ENCODE data around the gene APLF. TPM values are rescaled to one million over a fixed set of nuclear protein-coding genes. Genes with fewer than 3 reads are reported as not detected.

The APLF gene
- total RNA-seq, 1 donor from 2014 or later: 8.4 TPM

DNA sequence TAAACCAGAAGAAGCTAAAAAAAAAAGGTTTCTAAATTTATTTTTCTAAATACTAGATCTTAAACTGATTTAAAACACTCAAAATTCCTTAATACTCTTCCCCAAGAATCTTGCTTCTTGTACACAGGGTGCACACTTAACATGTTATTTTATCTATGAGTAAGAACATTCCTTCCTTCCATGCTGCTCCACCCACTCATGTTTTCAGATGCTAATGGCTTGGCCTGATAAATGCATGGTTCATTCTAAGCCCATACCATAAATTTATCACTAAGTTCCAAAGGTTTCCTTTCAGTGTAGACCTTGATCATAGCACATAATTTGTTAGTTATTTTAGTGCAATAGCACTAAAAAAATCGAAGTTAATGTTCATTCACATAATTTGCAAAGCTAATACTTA lies 8.4 kb upstream of the APLF start:
- Histone ChIP-seq H3K4me1 (ENCODE audit: control insufficient read depth in 3 of 3, insufficient read depth in 3 of 3, low read length in 3 of 3) (no peaks in the 10 kb centered on the region), H3K4me3 (ENCODE audit: low read length in 3 of 3) (no peak overlapping the region), H3K9me3 (ENCODE audit: control insufficient read depth in 3 of 3, low read length in 3 of 3) (no peaks in the 10 kb centered on the region), H3K36me3 (ENCODE audit: control insufficient read depth in 3 of 3, insufficient read depth in 3 of 3, low read length in 3 of 3) (no peaks in the 10 kb centered on the region), H3K27ac (ENCODE audit: low read depth, low read length) (no peak overlapping the region), H3K27me3 (ENCODE audit: control insufficient read depth in 3 of 3, insufficient read depth in 3 of 3, low read length in 3 of 3) (no peaks in the 10 kb centered on the region), H3K9ac (ENCODE audit: low read depth in 1 of 3, low read length in 3 of 3) (no peak overlapping the region)

DNA sequence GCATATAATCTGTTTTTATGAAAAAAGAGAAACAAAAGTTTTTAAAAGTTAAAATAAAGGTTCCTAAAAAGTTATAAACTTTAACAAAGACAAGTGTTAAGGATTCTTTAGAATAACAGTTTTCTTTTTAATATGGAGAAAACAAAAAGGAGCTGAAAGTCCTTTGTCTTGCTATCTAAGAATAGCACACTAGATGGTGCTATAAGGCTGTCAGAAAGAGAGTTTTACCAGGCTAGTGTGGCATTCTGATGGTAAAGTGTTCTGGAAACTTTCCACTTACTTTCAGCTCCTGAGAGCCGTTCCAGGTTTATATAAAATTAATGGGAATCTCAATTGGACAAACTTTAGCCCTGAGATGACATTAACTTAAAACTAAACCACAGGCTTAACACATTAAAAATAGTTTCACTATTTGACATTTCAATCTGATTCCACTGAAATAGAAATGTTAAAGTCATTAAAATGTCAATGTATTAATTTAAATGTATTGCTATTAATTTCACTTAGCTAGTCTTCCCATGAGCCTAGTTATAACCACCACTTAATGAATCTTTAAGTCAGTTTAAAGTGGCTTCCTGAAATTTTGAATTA lies 4.0 kb upstream of the APLF start:
- no peak overlapping the region for H3K9ac ChIP-seq (ENCODE audit: low read depth in 1 of 3, low read length in 3 of 3)
- H3K27me3 ChIP-seq (ENCODE audit: control insufficient read depth in 3 of 3, insufficient read depth in 3 of 3, low read length in 3 of 3): no peaks in the 10 kb centered on the region
- no peaks in the 10 kb centered on the region for H3K36me3 ChIP-seq (ENCODE audit: control insufficient read depth in 3 of 3, insufficient read depth in 3 of 3, low read length in 3 of 3)
- H3K27ac ChIP-seq (ENCODE audit: low read depth, low read length): no peak overlapping the region
- peaks cover 7 to 10% (median 9%) of the 10 kb centered on the region in 3 donors for H3K4me1 ChIP-seq (ENCODE audit: control insufficient read depth in 3 of 3, insufficient read depth in 3 of 3, low read length in 3 of 3)
- no peak overlapping the region for H3K4me3 ChIP-seq (ENCODE audit: low read length in 3 of 3)
- H3K9me3 ChIP-seq (ENCODE audit: control insufficient read depth in 3 of 3, low read length in 3 of 3): no peaks in the 10 kb centered on the region

DNA sequence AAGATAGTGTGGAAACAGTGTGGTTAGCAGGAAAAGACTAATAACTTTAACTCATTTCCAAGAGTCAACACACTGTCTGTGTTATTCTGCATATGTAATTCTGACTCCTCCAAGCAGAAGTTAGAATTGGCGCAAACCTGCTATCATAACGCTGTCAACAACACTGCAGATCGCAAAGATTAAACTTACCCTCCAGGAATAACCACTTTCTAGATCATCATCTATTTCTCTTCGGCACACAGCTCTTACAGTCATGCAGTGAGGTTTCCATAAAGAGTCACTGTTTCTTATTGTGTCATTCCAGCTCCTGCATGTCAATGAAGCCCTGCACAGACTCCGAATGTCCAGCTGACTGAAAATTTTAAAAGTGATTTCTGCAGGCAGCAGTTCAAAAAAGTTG lies 2.7 kb upstream of the APLF start:
- Histone ChIP-seq H3K4me1 (ENCODE audit: control insufficient read depth in 3 of 3, insufficient read depth in 3 of 3, low read length in 3 of 3) (peaks cover 9 to 16% (median 9%) of the 10 kb centered on the region in 3 donors), H3K36me3 (ENCODE audit: control insufficient read depth in 3 of 3, insufficient read depth in 3 of 3, low read length in 3 of 3) (no peaks in the 10 kb centered on the region)

DNA sequence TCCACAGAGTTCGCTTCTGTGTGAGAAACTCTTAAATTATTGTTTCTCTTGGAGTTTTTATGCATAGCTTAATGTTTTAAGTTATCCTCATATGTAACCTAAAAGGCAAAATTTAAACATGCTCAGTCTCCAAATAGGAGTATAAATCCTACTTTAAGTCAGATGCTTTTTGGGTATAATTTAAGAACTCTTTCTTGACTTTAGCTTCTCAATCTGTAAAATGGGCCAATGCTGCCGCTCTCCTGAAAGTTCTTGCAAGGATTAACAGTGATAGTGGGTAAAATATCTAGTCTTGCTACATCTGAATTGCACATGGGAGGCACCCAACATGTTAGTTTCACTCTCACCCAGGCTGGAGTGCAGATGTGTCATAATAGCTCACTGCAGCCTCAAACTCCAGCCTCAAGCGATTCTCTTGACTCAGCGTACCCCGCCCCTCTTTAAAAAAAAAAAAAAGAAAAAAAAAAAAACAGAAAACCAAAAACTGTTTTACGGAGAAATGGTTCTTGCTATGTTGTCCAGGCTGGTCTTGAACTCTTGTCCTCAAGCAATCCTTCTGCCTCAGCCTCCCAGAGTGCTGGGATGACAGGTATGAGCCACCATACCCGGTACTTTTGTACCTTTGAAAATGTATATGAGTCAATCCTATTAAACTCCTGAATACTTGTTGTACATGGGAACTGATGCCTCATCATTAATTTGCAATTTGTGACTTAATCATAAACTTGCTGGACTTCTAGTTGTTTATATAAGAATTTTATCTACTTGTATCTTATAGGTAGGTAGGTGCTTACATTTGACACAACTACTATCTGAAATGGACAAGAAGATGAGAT lies 2.1 kb upstream of the APLF start:
- Histone ChIP-seq H3K9me3 (ENCODE audit: control insufficient read depth in 3 of 3, low read length in 3 of 3) (no peaks in the 10 kb centered on the region), H3K9ac (ENCODE audit: low read depth in 1 of 3, low read length in 3 of 3) (no peak overlapping the region), H3K36me3 (ENCODE audit: control insufficient read depth in 3 of 3, insufficient read depth in 3 of 3, low read length in 3 of 3) (no peaks in the 10 kb centered on the region), H3K27me3 (ENCODE audit: control insufficient read depth in 3 of 3, insufficient read depth in 3 of 3, low read length in 3 of 3) (no peaks in the 10 kb centered on the region), H3K4me1 (ENCODE audit: control insufficient read depth in 3 of 3, insufficient read depth in 3 of 3, low read length in 3 of 3) (peaks cover 9 to 16% (median 9%) of the 10 kb centered on the region in 3 donors), H3K4me3 (ENCODE audit: low read length in 3 of 3) (no peak overlapping the region), H3K27ac (ENCODE audit: low read depth, low read length) (no peak overlapping the region)

More for the DNA sequence above, 2.7 kb upstream of the APLF start:
- H3K9ac ChIP-seq (ENCODE audit: low read depth in 1 of 3, low read length in 3 of 3): no peak overlapping the region
- no peaks in the 10 kb centered on the region for H3K27me3 ChIP-seq (ENCODE audit: control insufficient read depth in 3 of 3, insufficient read depth in 3 of 3, low read length in 3 of 3)
- H3K9me3 ChIP-seq (ENCODE audit: control insufficient read depth in 3 of 3, low read length in 3 of 3): no peaks in the 10 kb centered on the region
- no peak overlapping the region for H3K4me3 ChIP-seq (ENCODE audit: low read length in 3 of 3)
- no peak overlapping the region for H3K27ac ChIP-seq (ENCODE audit: low read depth, low read length)

DNA sequence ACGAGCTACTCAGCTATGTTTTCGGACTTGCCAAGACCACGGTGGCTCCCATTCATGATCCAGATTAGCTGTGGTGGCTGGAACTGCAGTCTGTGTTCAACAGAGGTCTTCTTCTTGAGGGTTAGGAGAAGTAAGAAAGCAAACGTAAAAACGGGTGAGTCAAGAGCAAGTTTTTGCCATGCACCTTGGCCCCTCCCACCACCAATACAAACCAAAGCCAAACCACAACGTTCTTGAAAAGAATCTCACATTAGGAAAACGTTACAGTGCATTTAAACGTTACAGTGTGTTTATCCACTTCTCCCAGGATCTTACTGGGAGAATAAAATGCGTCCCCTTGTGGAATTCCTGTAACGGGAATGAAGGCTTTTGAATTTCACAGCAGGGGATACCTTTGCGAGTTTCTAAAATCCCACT lies 1.0 kb upstream of the APLF start:
- Histone ChIP-seq H3K4me3 (ENCODE audit: low read length in 3 of 3) (peak overlapping the region; percentile 95 to 98 (median 96)), H3K27ac (ENCODE audit: low read depth, low read length) (peak overlapping the region; percentile 85), H3K27me3 (ENCODE audit: control insufficient read depth in 3 of 3, insufficient read depth in 3 of 3, low read length in 3 of 3) (no peaks in the 10 kb centered on the region), H3K9ac (ENCODE audit: low read depth in 1 of 3, low read length in 3 of 3) (peak overlapping the region; percentile 88 to 91 (median 89)), H3K36me3 (ENCODE audit: control insufficient read depth in 3 of 3, insufficient read depth in 3 of 3, low read length in 3 of 3) (no peaks in the 10 kb centered on the region), H3K9me3 (ENCODE audit: control insufficient read depth in 3 of 3, low read length in 3 of 3) (no peaks in the 10 kb centered on the region), H3K4me1 (ENCODE audit: control insufficient read depth in 3 of 3, insufficient read depth in 3 of 3, low read length in 3 of 3) (peaks cover 9 to 16% (median 9%) of the 10 kb centered on the region in 3 donors)

DNA sequence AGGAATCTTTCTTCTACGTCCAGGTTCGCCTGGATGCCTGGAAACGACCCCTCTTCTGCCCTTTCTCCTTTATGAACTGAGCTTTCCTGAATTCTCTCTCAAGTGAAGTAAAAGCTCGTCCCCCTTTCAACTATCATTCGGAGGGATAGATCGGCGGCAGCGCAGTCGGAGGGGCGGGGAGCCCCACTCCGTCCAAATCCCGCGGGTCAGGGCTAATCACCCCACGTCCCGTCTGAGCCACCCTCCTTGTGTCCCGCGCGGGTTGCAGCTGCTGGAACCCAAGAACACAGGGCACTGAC lies 658 bp upstream of the APLF start:
- H3K9ac ChIP-seq (ENCODE audit: low read depth in 1 of 3, low read length in 3 of 3): peak overlapping the region; percentile 88 to 91 (median 89)
- peaks cover 9 to 16% (median 9%) of the 10 kb centered on the region in 3 donors for H3K4me1 ChIP-seq (ENCODE audit: control insufficient read depth in 3 of 3, insufficient read depth in 3 of 3, low read length in 3 of 3)
- no peaks in the 10 kb centered on the region for H3K36me3 ChIP-seq (ENCODE audit: control insufficient read depth in 3 of 3, insufficient read depth in 3 of 3, low read length in 3 of 3)
- H3K4me3 ChIP-seq (ENCODE audit: low read length in 3 of 3): peak overlapping the region; percentile 95 to 98 (median 96)
- no peaks in the 10 kb centered on the region for H3K9me3 ChIP-seq (ENCODE audit: control insufficient read depth in 3 of 3, low read length in 3 of 3)
- H3K27ac ChIP-seq (ENCODE audit: low read depth, low read length): peak overlapping the region; percentile 85
- H3K27me3 ChIP-seq (ENCODE audit: control insufficient read depth in 3 of 3, insufficient read depth in 3 of 3, low read length in 3 of 3): no peaks in the 10 kb centered on the region

DNA sequence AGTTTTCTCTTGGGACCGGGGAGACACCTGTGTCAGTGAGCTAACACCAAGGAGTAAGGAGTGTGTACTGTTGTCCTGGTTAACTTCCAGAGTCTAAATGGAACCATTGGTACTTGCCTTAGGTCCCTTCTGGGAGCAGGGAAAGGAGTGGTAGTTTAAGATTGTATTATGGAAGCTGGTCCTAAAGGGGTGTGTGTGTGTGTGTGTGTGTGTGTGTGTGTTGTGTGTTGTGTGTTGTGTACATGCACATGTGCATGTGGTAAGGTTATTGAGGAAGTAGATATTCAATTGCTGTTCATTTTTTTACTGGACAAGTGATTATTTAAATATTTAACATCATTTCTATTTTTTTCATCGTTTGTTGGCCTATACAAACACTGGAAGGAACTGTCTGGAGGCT lies 1.4 kb downstream of the APLF start:
- no peaks in the 10 kb centered on the region for H3K36me3 ChIP-seq (ENCODE audit: control insufficient read depth in 3 of 3, insufficient read depth in 3 of 3, low read length in 3 of 3)
- no peaks in the 10 kb centered on the region for H3K27me3 ChIP-seq (ENCODE audit: control insufficient read depth in 3 of 3, insufficient read depth in 3 of 3, low read length in 3 of 3)
- H3K4me1 ChIP-seq (ENCODE audit: control insufficient read depth in 3 of 3, insufficient read depth in 3 of 3, low read length in 3 of 3): peaks cover 9 to 16% (median 9%) of the 10 kb centered on the region in 3 donors
- peak overlapping the region in 1 of 3 donors; percentile 27 for H3K9ac ChIP-seq (ENCODE audit: low read depth in 1 of 3, low read length in 3 of 3)
- no peak overlapping the region for H3K27ac ChIP-seq (ENCODE audit: low read depth, low read length)
- no peak overlapping the region for H3K4me3 ChIP-seq (ENCODE audit: low read length in 3 of 3)
- H3K9me3 ChIP-seq (ENCODE audit: control insufficient read depth in 3 of 3, low read length in 3 of 3): no peaks in the 10 kb centered on the region

DNA sequence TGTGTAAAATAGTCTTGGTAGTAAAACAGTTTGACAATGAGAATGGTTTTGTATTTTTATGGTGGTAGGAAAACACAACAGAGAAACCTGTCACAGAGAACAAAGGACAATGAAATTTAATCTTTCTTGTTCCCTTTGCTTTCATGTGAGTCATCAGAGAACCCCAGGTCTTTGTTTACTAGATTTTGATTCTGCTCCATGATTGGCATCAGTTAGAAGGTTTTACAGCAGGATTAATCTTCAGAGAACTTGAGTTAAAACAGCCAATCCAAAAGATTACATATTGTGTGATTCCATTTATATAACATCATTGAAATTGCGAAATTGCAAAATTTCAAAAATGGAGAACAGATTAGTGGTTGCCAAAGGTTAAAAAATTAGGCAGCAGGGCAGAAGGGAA lies 2.5 kb downstream of the APLF start:
- no peak overlapping the region for H3K27ac ChIP-seq (ENCODE audit: low read depth, low read length)
- H3K27me3 ChIP-seq (ENCODE audit: control insufficient read depth in 3 of 3, insufficient read depth in 3 of 3, low read length in 3 of 3): no peaks in the 10 kb centered on the region
- H3K4me1 ChIP-seq (ENCODE audit: control insufficient read depth in 3 of 3, insufficient read depth in 3 of 3, low read length in 3 of 3): peaks cover 9 to 16% (median 9%) of the 10 kb centered on the region in 3 donors
- H3K4me3 ChIP-seq (ENCODE audit: low read length in 3 of 3): no peak overlapping the region
- H3K9ac ChIP-seq (ENCODE audit: low read depth in 1 of 3, low read length in 3 of 3): no peak overlapping the region
- H3K36me3 ChIP-seq (ENCODE audit: control insufficient read depth in 3 of 3, insufficient read depth in 3 of 3, low read length in 3 of 3): no peaks in the 10 kb centered on the region
- no peaks in the 10 kb centered on the region for H3K9me3 ChIP-seq (ENCODE audit: control insufficient read depth in 3 of 3, low read length in 3 of 3)

DNA sequence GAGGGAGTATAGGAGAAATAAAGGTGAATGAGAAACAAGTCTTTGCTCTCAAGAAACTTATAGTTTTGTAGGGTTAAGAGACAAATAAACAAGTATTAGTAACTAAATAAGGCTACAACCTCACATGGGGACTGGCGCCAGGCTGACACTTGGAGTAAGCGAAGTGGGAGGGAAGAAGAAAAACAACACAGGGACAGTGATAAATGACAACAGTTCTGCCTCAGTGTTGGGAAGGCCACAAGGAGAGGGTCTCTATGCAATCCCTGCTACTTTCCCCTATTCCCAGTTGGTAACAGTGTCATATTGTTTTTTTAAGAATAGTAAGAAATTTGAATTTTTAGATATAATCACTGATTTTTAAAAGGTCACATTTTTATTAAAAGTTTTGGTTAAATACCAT lies 4.0 kb downstream of the APLF start:
- no peaks in the 10 kb centered on the region for H3K9me3 ChIP-seq (ENCODE audit: control insufficient read depth in 3 of 3, low read length in 3 of 3)
- no peaks in the 10 kb centered on the region for H3K27me3 ChIP-seq (ENCODE audit: control insufficient read depth in 3 of 3, insufficient read depth in 3 of 3, low read length in 3 of 3)
- no peak overlapping the region for H3K27ac ChIP-seq (ENCODE audit: low read depth, low read length)
- no peak overlapping the region for H3K9ac ChIP-seq (ENCODE audit: low read depth in 1 of 3, low read length in 3 of 3)
- no peaks in the 10 kb centered on the region for H3K36me3 ChIP-seq (ENCODE audit: control insufficient read depth in 3 of 3, insufficient read depth in 3 of 3, low read length in 3 of 3)
- no peak overlapping the region for H3K4me3 ChIP-seq (ENCODE audit: low read length in 3 of 3)
- H3K4me1 ChIP-seq (ENCODE audit: control insufficient read depth in 3 of 3, insufficient read depth in 3 of 3, low read length in 3 of 3): peaks cover 3 to 11% (median 4%) of the 10 kb centered on the region in 3 donors

DNA sequence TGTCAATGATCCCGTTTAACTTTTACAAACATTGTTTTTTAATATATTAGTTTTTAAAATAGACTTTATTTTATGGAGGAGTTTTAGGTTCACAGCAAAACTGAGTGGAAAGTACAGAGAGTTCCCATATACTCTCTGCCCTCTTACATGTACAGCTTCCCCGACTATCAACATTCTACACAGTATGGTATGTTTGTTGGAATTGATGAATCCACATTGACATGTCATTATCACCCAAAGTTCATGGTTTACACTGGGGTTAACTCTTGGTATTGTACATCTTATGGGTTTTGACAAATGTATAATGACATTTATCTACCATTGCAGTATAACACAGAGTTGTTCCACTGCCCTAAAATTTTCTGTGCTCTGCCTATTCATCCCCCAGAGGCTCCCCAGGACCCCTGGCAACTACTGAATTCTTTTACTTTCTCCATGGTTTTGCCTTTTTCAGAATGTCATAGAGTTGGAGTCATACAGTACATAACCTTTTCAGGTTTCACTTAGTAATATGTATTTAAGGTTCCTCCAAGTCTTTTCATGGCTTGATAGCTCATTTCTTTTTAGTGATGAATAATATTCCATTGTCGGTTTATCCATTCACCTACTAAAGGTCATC lies 5.5 kb downstream of the APLF start:
- Histone ChIP-seq H3K27ac (ENCODE audit: low read depth, low read length) (no peak overlapping the region), H3K4me1 (ENCODE audit: control insufficient read depth in 3 of 3, insufficient read depth in 3 of 3, low read length in 3 of 3) (peaks cover 0 to 6% (median 2%) of the 10 kb centered on the region in 3 donors), H3K36me3 (ENCODE audit: control insufficient read depth in 3 of 3, insufficient read depth in 3 of 3, low read length in 3 of 3) (no peaks in the 10 kb centered on the region), H3K4me3 (ENCODE audit: low read length in 3 of 3) (no peak overlapping the region), H3K9ac (ENCODE audit: low read depth in 1 of 3, low read length in 3 of 3) (no peak overlapping the region), H3K9me3 (ENCODE audit: control insufficient read depth in 3 of 3, low read length in 3 of 3) (no peaks in the 10 kb centered on the region), H3K27me3 (ENCODE audit: control insufficient read depth in 3 of 3, insufficient read depth in 3 of 3, low read length in 3 of 3) (no peaks in the 10 kb centered on the region)
